Renal pelvis (tissue), 12 donors: ENCODE results near the gene ABTB2. TPM values are rescaled to one million over a fixed set of nuclear protein-coding genes. Genes with fewer than 3 reads are reported as not detected.
"Not testable (repeated sequence)": the region's sequence is repeated elsewhere in the genome, so short reads cannot be mapped to it uniquely, and the experiment has no call there.

Experiments
- DNase-seq: peaks from one replicate; pipeline ENCODE4 v3.0.0-alpha.2; 2013
- long read RNA-seq, 16 experiments: transcript quantifications; one replicate each; lab custom pipeline, GENCODE V29; 2026
- polyA plus RNA-seq, 3 donors: library from polyadenylated mRNA; unstranded; fragments of 120-200 nt; gene quantifications; one replicate each; pipeline ENCODE4 v1.2.1, GENCODE V29; 2013; ENCODE audit not compliant: insufficient read length in 3 of 3

The ABTB2 gene
- 10 to 100 TPM in 1 of 3 donors, 1 to 10 TPM in 2; 8.1 to 10.4 (median 9.1) TPM for polyA plus RNA-seq
- long read RNA-seq, donor 1 = 0 reads
- long read RNA-seq, donor 2, full-length matches to known transcripts = 2 of 107 reads
- long read RNA-seq, donor 2, partial matches to known transcripts = 105 of 107 reads
- long read RNA-seq, donor 2, other reads (novel, unspliced or antisense) = 0 of 107 reads
- long read RNA-seq, donor 3 = 0 reads
- long read RNA-seq, donor 4, full-length matches to known transcripts = 1 of 1 reads
- long read RNA-seq, donor 4, partial matches to known transcripts = 0 of 1 reads
- long read RNA-seq, donor 4, other reads (novel, unspliced or antisense) = 0 of 1 reads
- long read RNA-seq, donor 5 = 0 reads
- long read RNA-seq, donor 6 = 0 reads
- long read RNA-seq, donor 7, full-length matches to known transcripts = 1 of 1 reads
- long read RNA-seq, donor 7, partial matches to known transcripts = 0 of 1 reads
- long read RNA-seq, donor 7, other reads (novel, unspliced or antisense) = 0 of 1 reads
- long read RNA-seq, donor 8 = 0 reads
- long read RNA-seq, donor 9, full-length matches to known transcripts = 1 of 1 reads
- long read RNA-seq, donor 9, partial matches to known transcripts = 0 of 1 reads
- long read RNA-seq, donor 9, other reads (novel, unspliced or antisense) = 0 of 1 reads
- long read RNA-seq, donor 10, full-length matches to known transcripts = 1 of 1 reads
- long read RNA-seq, donor 10, partial matches to known transcripts = 0 of 1 reads
- long read RNA-seq, donor 10, other reads (novel, unspliced or antisense) = 0 of 1 reads
- long read RNA-seq, donor 11 = 0 reads
- long read RNA-seq, donor 12, full-length matches to known transcripts = 4 of 4 reads
- long read RNA-seq, donor 12, partial matches to known transcripts = 0 of 4 reads
- long read RNA-seq, donor 12, other reads (novel, unspliced or antisense) = 0 of 4 reads
- long read RNA-seq, donor 13 = 0 reads
- long read RNA-seq, donor 14 = 0 reads
- long read RNA-seq, donor 15, full-length matches to known transcripts = 2 of 350 reads
- long read RNA-seq, donor 15, partial matches to known transcripts = 348 of 350 reads
- long read RNA-seq, donor 15, other reads (novel, unspliced or antisense) = 0 of 350 reads
- long read RNA-seq, donor 16 = 0 reads

- DNase-seq = peak; percentile 98
These were observed at the start of gene ABTB2 for GRCh38 chr11:34357701-34358257. ABTB2 (minus strand) TSS chr11:34358010.

- no peak for DNase-seq
These were observed 49.5 kb upstream of the ABTB2 start for GRCh38 chr11:34407121-34407813.

- no peak for DNase-seq
These were observed 48.6 kb upstream of the ABTB2 start for GRCh38 chr11:34406413-34406812.

GRCh38 chr11:34405079-34405858 lies 47.5 kb upstream of the ABTB2 start:
- no peak for DNase-seq

GRCh38 chr11:34404280-34404679 lies 46.5 kb upstream of the ABTB2 start:
- DNase-seq = no peak

GRCh38 chr11:34403431-34403830 lies 45.6 kb upstream of the ABTB2 start:
- no peak for DNase-seq

GRCh38 chr11:34397811-34398210 lies 40.0 kb upstream of the ABTB2 start:
- no peak for DNase-seq

GRCh38 chr11:34397120-34397519 lies 39.3 kb upstream of the ABTB2 start:
- no peak for DNase-seq

GRCh38 chr11:34395916-34396550 lies 38.2 kb upstream of the ABTB2 start:
- DNase-seq = no peak

GRCh38 chr11:34394771-34395300 lies 37.0 kb upstream of the ABTB2 start:
- DNase-seq = no peak

GRCh38 chr11:34387653-34388052 lies 29.8 kb upstream of the ABTB2 start:
- no peak for DNase-seq

- not testable (repeated sequence) for DNase-seq
These were observed 28.5 kb upstream of the ABTB2 start for GRCh38 chr11:34386356-34386755.

- DNase-seq = no peak
These were observed 24.9 kb upstream of the ABTB2 start for GRCh38 chr11:34382532-34383276.

GRCh38 chr11:34381775-34382174 lies 24.0 kb upstream of the ABTB2 start:
- no peak for DNase-seq

- no peak for DNase-seq
These were observed 22.9 kb upstream of the ABTB2 start for GRCh38 chr11:34380696-34381095.

GRCh38 chr11:34379539-34379938 lies 21.7 kb upstream of the ABTB2 start:
- no peak for DNase-seq

- no peak for DNase-seq
These were observed 21.3 kb upstream of the ABTB2 start for GRCh38 chr11:34379079-34379478.

GRCh38 chr11:34373727-34374126 lies 15.9 kb upstream of the ABTB2 start:
- no peak for DNase-seq

GRCh38 chr11:34366522-34366921 lies 8.7 kb upstream of the ABTB2 start:
- no peak for DNase-seq
